ENCODE measurements around the gene DSCAM.

DNA sequence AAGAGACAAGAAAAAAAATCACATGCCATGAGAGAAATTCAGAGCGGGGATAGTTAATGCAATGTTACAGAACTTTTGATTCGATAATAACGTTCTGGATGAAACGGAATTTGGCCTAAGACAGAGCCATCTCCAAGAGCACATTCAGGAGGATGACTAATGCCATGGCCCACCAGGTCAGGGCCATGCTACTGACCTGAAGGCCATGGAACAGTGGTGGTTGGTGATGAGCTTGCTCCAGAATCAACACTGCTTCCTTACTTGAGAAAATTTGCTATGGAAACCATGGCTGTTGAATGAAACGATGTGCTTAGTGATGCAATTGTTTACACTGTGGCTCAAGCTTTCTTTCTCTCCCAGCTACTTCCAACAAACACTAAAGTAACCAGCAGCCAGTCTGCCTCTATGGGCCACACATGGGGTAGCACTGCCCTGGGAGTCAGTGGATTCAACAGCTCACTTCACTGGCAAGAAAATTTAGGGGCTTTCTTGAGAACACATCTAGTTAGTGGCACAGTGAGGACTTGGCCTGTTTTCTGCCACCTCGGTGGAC, 680.6 kb downstream of the DSCAM start:
- TF ChIP-seq CTCF (IDR thresholded peaks at IDR 0.05) (no peak), POLR2A (IDR thresholded peaks at IDR 0.05) (no peak)
